NCI-H526 treated with DMSO at 0.1 percent for 48 hours (cell line): Measurements from ENCODE around the gene KNL1.
"Not testable (repeated sequence)": the region's sequence is repeated elsewhere in the genome, so short reads cannot be mapped to it uniquely, and the experiment has no call there.

Source experiments
- DNase-seq: peaks from one replicate; lab custom pipeline; 2025; lab: John Stamatoyannopoulos, UW

Gene KNL1

GRCh38 chr15:40593588-40594428 is at the start of gene KNL1:
Gene KNL1 (plus strand): TSS chr15:40594249. CDS start chr15:40602932, 8,683 bp downstream.
- DNase-seq = peak; percentile 97

- DNase-seq = no peak
These were observed 48.6 kb upstream of the KNL1 start for GRCh38 chr15:40545457-40545856.

- DNase-seq = no peak
These were observed 45.4 kb upstream of the KNL1 start for GRCh38 chr15:40548610-40549009.

GRCh38 chr15:40549894-40550293 is 44.2 kb upstream of the KNL1 start:
- DNase-seq = no peak

GRCh38 chr15:40550341-40551037 is 43.6 kb upstream of the KNL1 start:
- DNase-seq = no peak

GRCh38 chr15:40554161-40554525 is 39.9 kb upstream of the KNL1 start:
- DNase-seq = no peak

- DNase-seq = no peak
These were observed 38.2 kb upstream of the KNL1 start for GRCh38 chr15:40555876-40556275.

GRCh38 chr15:40558952-40559742 is 34.9 kb upstream of the KNL1 start:
- DNase-seq = no peak

- DNase-seq = no peak
These were observed 31.4 kb upstream of the KNL1 start for GRCh38 chr15:40562691-40563090.

- DNase-seq = no peak
These were observed 30.6 kb upstream of the KNL1 start for GRCh38 chr15:40563426-40563825.

GRCh38 chr15:40564591-40565332 is 29.3 kb upstream of the KNL1 start, which contains the start of gene CCDC32:
Gene CCDC32 (minus strand): TSS chr15:40565042. CDS start chr15:40563015, 2,027 bp downstream.
- peak; percentile 98 for DNase-seq

GRCh38 chr15:40565333-40566238 is 28.5 kb upstream of the KNL1 start:
- DNase-seq = no peak

GRCh38 chr15:40567111-40567510 is 26.9 kb upstream of the KNL1 start:
- peak; percentile 16 for DNase-seq

- DNase-seq = peak; percentile 73
These were observed 24.7 kb upstream of the KNL1 start, which contains the start of gene RPUSD2 for GRCh38 chr15:40569129-40569953. Gene RPUSD2 (plus strand): TSS chr15:40569299. CDS start chr15:40569338, 39 bp downstream.

GRCh38 chr15:40575113-40575512 is 18.9 kb upstream of the KNL1 start:
- DNase-seq = no peak

GRCh38 chr15:40576914-40577313 is 17.1 kb upstream of the KNL1 start:
- not testable (repeated sequence) for DNase-seq

GRCh38 chr15:40578892-40579291 is 15.2 kb upstream of the KNL1 start:
- no peak for DNase-seq

- DNase-seq = not testable (repeated sequence)
These were observed 12.3 kb upstream of the KNL1 start for GRCh38 chr15:40581796-40582195.

GRCh38 chr15:40582726-40583246 is 11.3 kb upstream of the KNL1 start:
- DNase-seq = no peak
